NB4 (cell line): ENCODE measurements around the gene LDLRAD3.

Experiments used
- DNase-seq: peaks from one replicate; pipeline ENCODE4 v3.0.0; 2010; ENCODE audit warnings: low read depth
- H3K4me3 ChIP-seq: one replicate; pipeline ENCODE4 v1.5.1; 2011; ENCODE audit warnings: mild to moderate bottlenecking, low read depth, low read length, moderate library complexity
- MAX ChIP-seq: IDR thresholded peaks from 2 replicates; pipeline ENCODE4 v1.6.1; 2011; ENCODE audit warnings: low read depth, low read length
- MYC ChIP-seq: IDR thresholded peaks from 2 replicates; pipeline ENCODE4 v1.6.1; 2011; ENCODE audit warnings: low read depth, low read length
- POLR2A ChIP-seq: IDR thresholded peaks from 2 replicates; pipeline ENCODE4 v1.6.1; 2011; ENCODE audit warnings: mild to moderate bottlenecking; ENCODE audit not compliant: insufficient read length; ENCODE audit errors: extremely low read depth
- TF ChIP-seq, protein P1 (sequence below): IDR thresholded peaks from one replicate; pipeline ENCODE4 v1.5.1; 2012; ENCODE audit warnings: low read depth, low read length

The LDLRAD3 gene

GRCh38 chr11:36264011-36264972 lies 320.4 kb downstream of the LDLRAD3 start:
- TF ChIP-seq MYC (no peak), POLR2A (no peak), MAX (no peak)
- TF ChIP-seq, protein P1, sequence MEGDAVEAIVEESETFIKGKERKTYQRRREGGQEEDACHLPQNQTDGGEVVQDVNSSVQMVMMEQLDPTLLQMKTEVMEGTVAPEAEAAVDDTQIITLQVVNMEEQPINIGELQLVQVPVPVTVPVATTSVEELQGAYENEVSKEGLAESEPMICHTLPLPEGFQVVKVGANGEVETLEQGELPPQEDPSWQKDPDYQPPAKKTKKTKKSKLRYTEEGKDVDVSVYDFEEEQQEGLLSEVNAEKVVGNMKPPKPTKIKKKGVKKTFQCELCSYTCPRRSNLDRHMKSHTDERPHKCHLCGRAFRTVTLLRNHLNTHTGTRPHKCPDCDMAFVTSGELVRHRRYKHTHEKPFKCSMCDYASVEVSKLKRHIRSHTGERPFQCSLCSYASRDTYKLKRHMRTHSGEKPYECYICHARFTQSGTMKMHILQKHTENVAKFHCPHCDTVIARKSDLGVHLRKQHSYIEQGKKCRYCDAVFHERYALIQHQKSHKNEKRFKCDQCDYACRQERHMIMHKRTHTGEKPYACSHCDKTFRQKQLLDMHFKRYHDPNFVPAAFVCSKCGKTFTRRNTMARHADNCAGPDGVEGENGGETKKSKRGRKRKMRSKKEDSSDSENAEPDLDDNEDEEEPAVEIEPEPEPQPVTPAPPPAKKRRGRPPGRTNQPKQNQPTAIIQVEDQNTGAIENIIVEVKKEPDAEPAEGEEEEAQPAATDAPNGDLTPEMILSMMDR = no peak
- DNase-seq = no peak
- no peak overlapping the region for H3K4me3 ChIP-seq

GRCh38 chr11:36264973-36265344 lies 321.1 kb downstream of the LDLRAD3 start:
- TF ChIP-seq MAX (no peak), POLR2A (no peak), MYC (no peak)
- TF ChIP-seq, protein P1 = no peak
- DNase-seq = no peak
- H3K4me3 ChIP-seq = no peak overlapping the region

DNA sequence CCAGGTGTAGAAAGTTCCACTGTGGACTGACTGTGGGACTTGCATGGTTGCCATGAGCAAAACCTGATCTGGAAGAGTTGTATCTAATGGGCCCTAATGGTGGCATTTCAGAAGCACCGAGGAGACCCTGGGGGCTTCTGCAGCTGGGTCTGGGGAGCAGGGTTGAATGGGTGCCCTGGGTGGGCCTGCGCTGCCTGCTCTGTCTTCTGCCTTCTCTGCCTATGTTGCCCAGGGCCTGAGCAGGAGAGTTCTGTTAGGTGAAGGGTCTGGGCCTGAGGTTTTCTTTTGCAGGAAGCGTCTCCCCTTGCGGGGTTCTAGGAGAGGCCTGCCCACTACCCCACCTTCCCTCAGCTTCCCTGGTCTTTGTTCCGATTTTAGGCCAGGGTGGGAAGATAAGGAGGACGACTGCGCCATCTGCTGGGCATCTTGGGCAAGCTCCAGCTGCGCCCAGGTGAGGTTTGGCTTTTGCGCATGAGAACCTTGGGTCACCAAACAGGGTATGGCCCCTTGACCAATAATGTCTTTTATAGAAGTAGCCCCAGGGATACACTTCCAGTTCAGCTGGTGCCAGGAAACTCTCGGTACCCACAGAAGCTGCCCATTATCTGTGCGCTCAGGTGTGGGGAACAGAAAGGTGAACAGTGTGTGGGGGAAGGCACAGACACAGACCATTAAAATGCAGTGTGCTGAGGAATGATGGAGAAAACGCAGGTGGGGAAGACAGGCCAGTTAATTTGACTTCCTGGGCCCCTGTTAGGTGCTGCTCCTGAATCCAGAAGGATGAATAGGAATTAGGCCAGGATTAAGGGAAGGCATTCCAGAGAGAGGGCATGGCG lies 322.1 kb downstream of the LDLRAD3 start:
- TF ChIP-seq, protein P1 = peak; percentile 83
- no peak for TF ChIP-seq MYC
- peak; percentile 56 for DNase-seq
- H3K4me3 ChIP-seq = no peak overlapping the region

GRCh38 chr11:36266767-36267166 lies 322.9 kb downstream of the LDLRAD3 start:
- no peak overlapping the region for H3K4me3 ChIP-seq
- no peak for DNase-seq
- TF ChIP-seq MYC (no peak), MAX (no peak), POLR2A (no peak)
- TF ChIP-seq, protein P1 = no peak

GRCh38 chr11:36268337-36268985 lies 324.6 kb downstream of the LDLRAD3 start:
- DNase-seq = no peak
- TF ChIP-seq POLR2A = no peak
- TF ChIP-seq MAX = no peak
- TF ChIP-seq MYC = no peak
- TF ChIP-seq, protein P1 = no peak
- H3K4me3 ChIP-seq = no peak overlapping the region
